Left lung (tissue), 10 donors: ENCODE measurements around the gene LIMCH1. TPM values are rescaled to one million over a fixed set of nuclear protein-coding genes. Genes with fewer than 3 reads are reported as not detected.

ENCODE experiments used
- ATAC-seq: fragments of 200-7000 bp; cut with Tn5 transposase; one replicate; pipeline ENCODE4 v1.9.1; 2020; ENCODE audit warnings: moderate library complexity
- DNase-seq, 4 donors: peaks; one replicate each; pipeline ENCODE4 v3.0.0-alpha.2; 2013 to 2020
- H3K27ac ChIP-seq, 2 donors: fragments of 200-600 bp; sonication (generic) in 1 of 2; one replicate each; pipeline versions ENCODE4 v1.5.0 to v1.8.0; 2020 to 2021
- H3K27me3 ChIP-seq, 2 donors: fragments of 200-600 bp; sonication (generic) in 1 of 2; one replicate each; pipeline versions ENCODE4 v1.5.0 to v1.8.0; 2020 to 2021
- H3K36me3 ChIP-seq, 2 donors: fragments of 200-600 bp; sonication (generic) in 1 of 2; one replicate each; pipeline versions ENCODE4 v1.5.0 to v1.8.0; 2020 to 2021
- H3K4me1 ChIP-seq, 2 donors: fragments of 200-600 bp; one replicate each; pipeline ENCODE4 v1.8.0; 2021
- H3K4me3 ChIP-seq, 2 donors: fragments of 200-600 bp; sonication (generic) in 1 of 2; one replicate each; pipeline versions ENCODE4 v1.5.0 to v1.8.0; 2020 to 2021; ENCODE audit warnings: mild to moderate bottlenecking in 1 of 2
- H3K9me3 ChIP-seq, 2 donors: fragments of 200-600 bp; sonication (generic) in 1 of 2; one replicate each; pipeline versions ENCODE4 v1.5.0 to v1.8.0; 2020 to 2021
- intact Hi-C, 2 donors: fragments of 100-400 bp; cut with DNase I; formaldehyde crosslinking; loops; one replicate each; pipeline versions ENCODE4 v1.11.2 to v1.14.2; 2022
- polyA plus RNA-seq, 6 donors: library from polyadenylated mRNA; unstranded; fragments of 120-200 nt; gene quantifications; one replicate each; pipeline ENCODE4 v1.2.1, GENCODE V29; 2013; ENCODE audit not compliant: insufficient read length in 6 of 6
- total RNA-seq, 2 donors: library from RNA; stranded (reverse); fragmentation: NEBNext Ultra II Directional; extraction: Animal tissue kit (Norgen Biotek cat#: 25700); gene quantifications; one replicate each; pipeline ENCODE4 v1.2.1, GENCODE V29; 2021
- TF ChIP-seq, protein P1 (sequence below), 2 donors: fragments of 200-600 bp; sonication (generic) in 1 of 2; IDR thresholded peaks; one replicate each; pipeline versions ENCODE4 v1.5.0 to v1.8.0; 2021; ENCODE audit warnings: antibody characterized with exemption in 2 of 2
- donor health status: DM: no; HTN: yes; CAD: no.
- donor health status: DM: no; HTN: no; CAD: no.

The LIMCH1 gene
- total and polyA plus RNA-seq, 8 donors, result 90.6 to 183 (median 113) TPM

DNA sequence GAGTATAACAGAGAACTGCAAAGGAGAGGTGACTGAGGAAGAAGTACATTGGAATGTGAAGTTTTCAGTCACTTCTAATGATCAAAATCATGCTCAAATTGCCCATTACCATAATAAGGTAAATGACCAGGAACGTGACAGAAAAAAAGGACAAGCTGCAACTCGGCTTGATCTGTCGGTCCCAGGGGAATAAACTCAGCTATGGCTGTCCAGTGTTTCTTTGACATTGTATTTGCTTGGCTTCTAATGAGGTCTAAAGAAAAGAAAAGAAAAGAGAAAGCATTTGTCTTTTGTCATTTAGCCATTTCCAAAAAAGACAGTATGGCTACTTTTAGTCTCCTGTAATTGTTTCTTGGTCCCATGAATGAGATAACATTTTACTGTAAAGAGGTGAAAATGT is 185.3 kb downstream of the LIMCH1 start:
- TF ChIP-seq, protein P1, sequence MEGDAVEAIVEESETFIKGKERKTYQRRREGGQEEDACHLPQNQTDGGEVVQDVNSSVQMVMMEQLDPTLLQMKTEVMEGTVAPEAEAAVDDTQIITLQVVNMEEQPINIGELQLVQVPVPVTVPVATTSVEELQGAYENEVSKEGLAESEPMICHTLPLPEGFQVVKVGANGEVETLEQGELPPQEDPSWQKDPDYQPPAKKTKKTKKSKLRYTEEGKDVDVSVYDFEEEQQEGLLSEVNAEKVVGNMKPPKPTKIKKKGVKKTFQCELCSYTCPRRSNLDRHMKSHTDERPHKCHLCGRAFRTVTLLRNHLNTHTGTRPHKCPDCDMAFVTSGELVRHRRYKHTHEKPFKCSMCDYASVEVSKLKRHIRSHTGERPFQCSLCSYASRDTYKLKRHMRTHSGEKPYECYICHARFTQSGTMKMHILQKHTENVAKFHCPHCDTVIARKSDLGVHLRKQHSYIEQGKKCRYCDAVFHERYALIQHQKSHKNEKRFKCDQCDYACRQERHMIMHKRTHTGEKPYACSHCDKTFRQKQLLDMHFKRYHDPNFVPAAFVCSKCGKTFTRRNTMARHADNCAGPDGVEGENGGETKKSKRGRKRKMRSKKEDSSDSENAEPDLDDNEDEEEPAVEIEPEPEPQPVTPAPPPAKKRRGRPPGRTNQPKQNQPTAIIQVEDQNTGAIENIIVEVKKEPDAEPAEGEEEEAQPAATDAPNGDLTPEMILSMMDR (IDR thresholded peaks at IDR 0.05), result no peak
- ATAC-seq, result no peak
- Histone ChIP-seq H3K27ac (no peak overlapping the region), H3K4me3 (no peak overlapping the region), H3K4me1 (no peaks in the 10 kb centered on the region), H3K36me3 (no peaks in the 10 kb centered on the region), H3K27me3 (peaks cover 0 to 13% of the 10 kb centered on the region in 2 donors), H3K9me3 (peaks cover 0 to 18% of the 10 kb centered on the region in 2 donors)
- DNase-seq, result no peak
- intact Hi-C loops, result no loop called here

DNA sequence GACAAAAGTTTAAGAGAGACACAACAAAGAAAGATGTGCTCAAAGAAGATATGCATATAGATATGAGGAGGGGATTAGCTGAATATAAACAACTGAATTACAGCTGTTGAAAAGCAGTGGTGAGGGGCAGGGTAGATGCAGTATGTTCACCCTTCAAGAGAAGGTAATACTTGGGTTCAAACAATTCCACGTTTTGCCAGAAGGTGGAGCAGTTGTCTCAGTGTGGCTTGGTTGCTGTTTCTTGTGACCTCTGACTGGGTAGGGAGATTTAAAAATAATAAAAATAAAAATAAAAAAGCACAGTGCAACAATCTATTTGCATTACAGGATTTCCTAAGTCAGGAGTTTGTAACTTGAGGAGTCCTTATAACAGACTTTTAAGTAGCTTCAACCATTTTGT is 187.3 kb downstream of the LIMCH1 start:
- intact Hi-C loops, result no loop called here
- Histone ChIP-seq H3K27me3 (peaks cover 0 to 19% of the 10 kb centered on the region in 2 donors), H3K36me3 (no peaks in the 10 kb centered on the region), H3K27ac (no peak overlapping the region), H3K9me3 (peaks cover 0 to 18% of the 10 kb centered on the region in 2 donors), H3K4me3 (no peak overlapping the region), H3K4me1 (no peaks in the 10 kb centered on the region)
- DNase-seq (no peak), ATAC-seq (no peak)
- TF ChIP-seq, protein P1 (IDR thresholded peaks at IDR 0.05), result no peak

DNA sequence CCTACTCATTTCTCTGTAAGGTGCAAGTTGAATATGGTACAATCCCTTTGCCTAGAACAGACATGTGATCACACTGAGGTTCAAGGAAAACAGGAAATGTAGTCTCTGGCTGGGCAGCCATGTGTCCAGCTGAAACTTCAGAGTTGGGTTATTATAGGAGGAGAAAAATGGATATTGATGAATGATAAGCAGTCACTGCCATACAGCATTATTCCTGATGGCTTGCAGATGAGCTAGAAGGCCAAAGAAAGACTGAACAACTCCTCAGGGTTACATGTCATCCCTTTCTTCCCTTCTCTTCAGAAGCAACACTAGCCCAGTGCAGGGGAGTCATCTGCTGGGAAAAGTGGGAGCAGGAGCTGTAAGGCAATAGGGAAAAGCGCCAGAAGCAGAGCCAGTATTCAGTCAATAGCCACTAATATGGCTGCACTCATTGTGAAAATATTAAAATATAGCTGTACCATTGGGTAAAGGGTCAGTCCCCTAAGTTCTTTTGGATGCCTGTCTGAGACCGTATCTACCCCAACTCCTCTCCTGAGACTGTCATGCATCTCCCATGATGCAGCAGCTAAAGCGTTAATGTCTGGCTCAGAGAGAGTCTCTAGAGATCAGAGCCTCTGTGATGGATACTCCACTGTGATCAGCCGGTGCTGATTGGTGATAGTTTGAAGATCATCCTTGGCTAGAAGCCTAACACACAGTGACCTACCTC is 190.1 kb downstream of the LIMCH1 start:
- TF ChIP-seq, protein P1 (IDR thresholded peaks at IDR 0.05), result no peak
- no peak for ATAC-seq
- peaks cover 3 to 29% of the 10 kb centered on the region in 2 donors for H3K27me3 ChIP-seq
- intact Hi-C loops, result no loop called here
- DNase-seq, result no peak
- no peaks in the 10 kb centered on the region for H3K4me1 ChIP-seq
- H3K36me3 ChIP-seq, result no peaks in the 10 kb centered on the region
- H3K4me3 ChIP-seq, result no peak overlapping the region
- H3K27ac ChIP-seq, result no peak overlapping the region
- peaks cover 0 to 18% of the 10 kb centered on the region in 2 donors for H3K9me3 ChIP-seq

DNA sequence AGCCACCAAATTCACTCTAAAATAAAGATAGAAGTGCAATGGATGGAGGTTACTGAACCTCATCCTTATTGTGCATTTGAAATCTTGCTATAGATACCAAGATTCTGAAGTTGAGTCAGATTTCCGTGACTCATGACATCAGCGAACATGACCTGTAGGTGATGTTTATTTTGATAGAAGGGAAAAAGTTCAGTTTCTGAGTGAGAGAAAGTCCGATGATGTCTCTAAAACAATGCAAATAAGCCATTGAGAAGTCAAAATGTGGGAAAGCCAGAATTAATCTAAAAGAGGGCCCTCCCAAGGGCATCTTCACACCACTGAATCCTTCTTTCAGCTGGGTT is 190.6 kb downstream of the LIMCH1 start:
- Histone ChIP-seq H3K36me3 (no peaks in the 10 kb centered on the region), H3K4me3 (no peak overlapping the region), H3K27ac (no peak overlapping the region), H3K9me3 (peaks cover 0 to 18% of the 10 kb centered on the region in 2 donors), H3K27me3 (peaks cover 3 to 29% of the 10 kb centered on the region in 2 donors), H3K4me1 (no peaks in the 10 kb centered on the region)
- TF ChIP-seq, protein P1 (IDR thresholded peaks at IDR 0.05), result no peak
- intact Hi-C loops, result no loop called here
- no peak for ATAC-seq
- no peak for DNase-seq

DNA sequence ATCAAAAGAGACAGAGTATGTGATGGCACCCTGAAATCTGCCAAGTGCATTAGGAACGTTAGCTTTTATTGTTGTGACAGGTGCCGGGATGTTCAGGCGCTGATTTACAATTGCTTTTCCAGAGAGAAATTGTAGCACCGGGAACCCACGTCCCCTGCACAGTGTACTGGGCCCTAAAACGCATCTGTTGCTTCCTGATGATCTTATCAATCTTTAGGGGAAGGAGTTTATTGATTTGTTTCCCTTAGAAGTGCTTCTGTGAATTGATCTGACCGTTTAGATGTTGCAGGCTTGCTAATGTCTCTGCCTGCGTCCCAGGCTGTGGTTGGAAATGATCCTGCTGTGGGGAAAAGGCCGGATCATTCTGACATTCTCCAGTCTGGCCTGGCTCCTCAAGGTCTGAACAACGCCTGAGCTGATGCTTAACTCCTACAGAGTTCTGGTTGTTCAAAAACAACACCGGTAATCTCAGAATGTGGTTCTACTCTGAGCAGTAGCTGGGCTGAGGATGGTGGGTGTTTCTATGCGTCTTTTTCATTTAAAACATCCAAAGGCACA is 193.7 kb downstream of the LIMCH1 start:
- no peak for DNase-seq
- Histone ChIP-seq H3K27ac (no peak overlapping the region), H3K4me3 (no peak overlapping the region), H3K9me3 (no peaks in the 10 kb centered on the region), H3K36me3 (no peaks in the 10 kb centered on the region), H3K27me3 (peaks cover 3 to 22% of the 10 kb centered on the region in 2 donors), H3K4me1 (no peaks in the 10 kb centered on the region)
- intact Hi-C loops, result no loop called here
- TF ChIP-seq, protein P1 (IDR thresholded peaks at IDR 0.05), result no peak
- no peak for ATAC-seq
